ENCODE data around the gene GTF3C4. TPM values are rescaled to one million over a fixed set of nuclear protein-coding genes. Genes with fewer than 3 reads are reported as not detected.

Gene GTF3C4
- total and polyA plus RNA-seq, 2 experiments from 2014 or later = 9.5 to 39.6 TPM

DNA sequence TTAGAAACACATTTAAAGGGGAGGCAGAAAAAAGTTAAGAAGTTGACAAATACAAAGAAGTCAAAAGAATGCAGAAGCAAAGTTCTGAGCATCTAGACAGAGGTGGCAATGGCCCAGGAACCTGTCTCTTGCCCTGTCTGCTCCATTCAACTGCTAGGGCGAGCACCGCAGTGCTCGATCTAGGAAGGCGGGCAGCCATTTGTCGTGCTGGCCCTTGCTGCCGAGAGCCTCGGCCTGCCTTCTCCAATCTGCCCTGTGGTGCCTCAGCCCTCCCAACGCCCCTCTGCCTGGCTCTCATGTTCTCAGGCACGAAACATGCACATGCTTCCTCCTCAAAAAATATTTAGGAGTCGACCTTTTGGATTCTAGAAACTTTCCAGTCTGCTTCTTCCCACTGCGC is 42.7 kb upstream of the GTF3C4 start (continued):
- TF ChIP-seq, protein P1, sequence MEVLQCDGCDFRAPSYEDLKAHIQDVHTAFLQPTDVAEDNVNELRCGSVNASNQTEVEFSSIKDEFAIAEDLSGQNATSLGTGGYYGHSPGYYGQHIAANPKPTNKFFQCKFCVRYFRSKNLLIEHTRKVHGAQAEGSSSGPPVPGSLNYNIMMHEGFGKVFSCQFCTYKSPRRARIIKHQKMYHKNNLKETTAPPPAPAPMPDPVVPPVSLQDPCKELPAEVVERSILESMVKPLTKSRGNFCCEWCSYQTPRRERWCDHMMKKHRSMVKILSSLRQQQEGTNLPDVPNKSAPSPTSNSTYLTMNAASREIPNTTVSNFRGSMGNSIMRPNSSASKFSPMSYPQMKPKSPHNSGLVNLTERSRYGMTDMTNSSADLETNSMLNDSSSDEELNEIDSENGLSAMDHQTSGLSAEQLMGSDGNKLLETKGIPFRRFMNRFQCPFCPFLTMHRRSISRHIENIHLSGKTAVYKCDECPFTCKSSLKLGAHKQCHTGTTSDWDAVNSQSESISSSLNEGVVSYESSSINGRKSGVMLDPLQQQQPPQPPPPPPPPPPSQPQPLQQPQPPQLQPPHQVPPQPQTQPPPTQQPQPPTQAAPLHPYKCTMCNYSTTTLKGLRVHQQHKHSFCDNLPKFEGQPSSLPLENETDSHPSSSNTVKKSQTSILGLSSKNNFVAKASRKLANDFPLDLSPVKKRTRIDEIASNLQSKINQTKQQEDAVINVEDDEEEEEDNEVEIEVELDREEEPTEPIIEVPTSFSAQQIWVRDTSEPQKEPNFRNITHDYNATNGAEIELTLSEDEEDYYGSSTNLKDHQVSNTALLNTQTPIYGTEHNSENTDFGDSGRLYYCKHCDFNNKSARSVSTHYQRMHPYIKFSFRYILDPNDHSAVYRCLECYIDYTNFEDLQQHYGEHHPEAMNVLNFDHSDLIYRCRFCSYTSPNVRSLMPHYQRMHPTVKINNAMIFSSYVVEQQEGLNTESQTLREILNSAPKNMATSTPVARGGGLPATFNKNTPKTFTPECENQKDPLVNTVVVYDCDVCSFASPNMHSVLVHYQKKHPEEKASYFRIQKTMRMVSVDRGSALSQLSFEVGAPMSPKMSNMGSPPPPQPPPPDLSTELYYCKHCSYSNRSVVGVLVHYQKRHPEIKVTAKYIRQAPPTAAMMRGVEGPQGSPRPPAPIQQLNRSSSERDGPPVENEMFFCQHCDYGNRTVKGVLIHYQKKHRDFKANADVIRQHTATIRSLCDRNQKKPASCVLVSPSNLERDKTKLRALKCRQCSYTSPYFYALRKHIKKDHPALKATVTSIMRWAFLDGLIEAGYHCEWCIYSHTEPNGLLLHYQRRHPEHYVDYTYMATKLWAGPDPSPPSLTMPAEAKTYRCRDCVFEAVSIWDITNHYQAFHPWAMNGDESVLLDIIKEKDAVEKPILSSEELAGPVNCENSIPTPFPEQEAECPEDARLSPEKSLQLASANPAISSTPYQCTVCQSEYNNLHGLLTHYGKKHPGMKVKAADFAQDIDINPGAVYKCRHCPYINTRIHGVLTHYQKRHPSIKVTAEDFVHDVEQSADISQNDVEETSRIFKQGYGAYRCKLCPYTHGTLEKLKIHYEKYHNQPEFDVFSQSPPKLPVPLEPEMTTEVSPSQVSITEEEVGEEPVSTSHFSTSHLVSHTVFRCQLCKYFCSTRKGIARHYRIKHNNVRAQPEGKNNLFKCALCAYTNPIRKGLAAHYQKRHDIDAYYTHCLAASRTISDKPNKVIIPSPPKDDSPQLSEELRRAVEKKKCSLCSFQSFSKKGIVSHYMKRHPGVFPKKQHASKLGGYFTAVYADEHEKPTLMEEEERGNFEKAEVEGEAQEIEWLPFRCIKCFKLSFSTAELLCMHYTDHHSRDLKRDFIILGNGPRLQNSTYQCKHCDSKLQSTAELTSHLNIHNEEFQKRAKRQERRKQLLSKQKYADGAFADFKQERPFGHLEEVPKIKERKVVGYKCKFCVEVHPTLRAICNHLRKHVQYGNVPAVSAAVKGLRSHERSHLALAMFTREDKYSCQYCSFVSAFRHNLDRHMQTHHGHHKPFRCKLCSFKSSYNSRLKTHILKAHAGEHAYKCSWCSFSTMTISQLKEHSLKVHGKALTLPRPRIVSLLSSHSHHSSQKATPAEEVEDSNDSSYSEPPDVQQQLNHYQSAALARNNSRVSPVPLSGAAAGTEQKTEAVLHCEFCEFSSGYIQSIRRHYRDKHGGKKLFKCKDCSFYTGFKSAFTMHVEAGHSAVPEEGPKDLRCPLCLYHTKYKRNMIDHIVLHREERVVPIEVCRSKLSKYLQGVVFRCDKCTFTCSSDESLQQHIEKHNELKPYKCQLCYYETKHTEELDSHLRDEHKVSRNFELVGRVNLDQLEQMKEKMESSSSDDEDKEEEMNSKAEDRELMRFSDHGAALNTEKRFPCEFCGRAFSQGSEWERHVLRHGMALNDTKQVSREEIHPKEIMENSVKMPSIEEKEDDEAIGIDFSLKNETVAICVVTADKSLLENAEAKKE (CRISPR knock-in tag; IDR thresholded peaks at IDR 0.05) = no peak
- no peak for TF ChIP-seq NANOG (IDR thresholded peaks at IDR 0.05; ENCODE audit: borderline replicate concordance)

DNA sequence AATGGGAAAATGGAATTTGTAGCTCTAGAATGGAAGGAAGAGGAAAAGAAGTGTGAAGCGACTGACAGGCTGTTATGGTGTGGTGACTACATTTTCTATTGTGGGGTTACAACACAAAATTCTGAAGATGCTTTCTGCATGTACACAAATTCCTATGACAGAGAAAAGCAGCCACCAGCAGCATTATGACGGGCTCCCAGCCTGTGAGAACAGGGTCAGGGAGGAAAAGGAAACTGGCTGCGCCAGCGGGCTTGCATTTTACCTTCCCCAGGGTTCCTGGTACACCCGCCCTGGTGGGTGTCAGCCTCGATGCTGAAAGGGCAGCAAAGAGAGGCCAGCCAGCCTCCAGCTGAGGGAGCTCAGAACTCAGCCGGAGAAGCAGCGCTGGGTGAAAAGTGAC is 41.5 kb upstream of the GTF3C4 start:
- Mint-ChIP-seq H3K27ac (peak overlapping the region; percentile 3; the same call in 1 of the 2 replicates), H3K4me1 (peaks cover 22% of the 10 kb centered on the region), H3K27me3 (ENCODE audit: insufficient read depth, low read depth, poor library complexity) (peaks cover 2% of the 10 kb centered on the region), H3K4me3 (no peak overlapping the region), H3K9me3 (no peaks in the 10 kb centered on the region), H3K36me3 (ENCODE audit: low read depth) (peaks cover 46% of the 10 kb centered on the region)
- no peaks in the 10 kb centered on the region for H3K79me2 ChIP-seq (replicated peaks; ENCODE audit: insufficient read depth)
- ATAC-seq = no peak
- no peak overlapping the region for H2AFZ ChIP-seq
- no peak for DNase-seq (ENCODE audit: low spot score)
- peaks cover 27% of the 10 kb centered on the region; the same call in 1 of the 2 replicates for H3K36me3 ChIP-seq (ENCODE audit: insufficient read depth)
- H3K4me2 ChIP-seq = no peak overlapping the region
- H3K4me3 ChIP-seq = no peak overlapping the region
- peaks cover 10% of the 10 kb centered on the region for H3K4me1 ChIP-seq (ENCODE audit: insufficient read depth)
- peak overlapping the region; percentile 47; the same call in 1 of the 2 replicates for H3K27ac ChIP-seq (ENCODE audit: low read depth)
- H3F3A ChIP-seq (replicated peaks; ENCODE audit: low read depth) = no peaks in the 10 kb centered on the region
- TF ChIP-seq, protein P2, sequence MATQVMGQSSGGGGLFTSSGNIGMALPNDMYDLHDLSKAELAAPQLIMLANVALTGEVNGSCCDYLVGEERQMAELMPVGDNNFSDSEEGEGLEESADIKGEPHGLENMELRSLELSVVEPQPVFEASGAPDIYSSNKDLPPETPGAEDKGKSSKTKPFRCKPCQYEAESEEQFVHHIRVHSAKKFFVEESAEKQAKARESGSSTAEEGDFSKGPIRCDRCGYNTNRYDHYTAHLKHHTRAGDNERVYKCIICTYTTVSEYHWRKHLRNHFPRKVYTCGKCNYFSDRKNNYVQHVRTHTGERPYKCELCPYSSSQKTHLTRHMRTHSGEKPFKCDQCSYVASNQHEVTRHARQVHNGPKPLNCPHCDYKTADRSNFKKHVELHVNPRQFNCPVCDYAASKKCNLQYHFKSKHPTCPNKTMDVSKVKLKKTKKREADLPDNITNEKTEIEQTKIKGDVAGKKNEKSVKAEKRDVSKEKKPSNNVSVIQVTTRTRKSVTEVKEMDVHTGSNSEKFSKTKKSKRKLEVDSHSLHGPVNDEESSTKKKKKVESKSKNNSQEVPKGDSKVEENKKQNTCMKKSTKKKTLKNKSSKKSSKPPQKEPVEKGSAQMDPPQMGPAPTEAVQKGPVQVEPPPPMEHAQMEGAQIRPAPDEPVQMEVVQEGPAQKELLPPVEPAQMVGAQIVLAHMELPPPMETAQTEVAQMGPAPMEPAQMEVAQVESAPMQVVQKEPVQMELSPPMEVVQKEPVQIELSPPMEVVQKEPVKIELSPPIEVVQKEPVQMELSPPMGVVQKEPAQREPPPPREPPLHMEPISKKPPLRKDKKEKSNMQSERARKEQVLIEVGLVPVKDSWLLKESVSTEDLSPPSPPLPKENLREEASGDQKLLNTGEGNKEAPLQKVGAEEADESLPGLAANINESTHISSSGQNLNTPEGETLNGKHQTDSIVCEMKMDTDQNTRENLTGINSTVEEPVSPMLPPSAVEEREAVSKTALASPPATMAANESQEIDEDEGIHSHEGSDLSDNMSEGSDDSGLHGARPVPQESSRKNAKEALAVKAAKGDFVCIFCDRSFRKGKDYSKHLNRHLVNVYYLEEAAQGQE (IDR thresholded peaks at IDR 0.05; ENCODE audit: unreplicated experiment) = no peak
- no peak for TF ChIP-seq POLR2AphosphoS5 (IDR thresholded peaks at IDR 0.05; ENCODE audit: low read depth)
- TF ChIP-seq STAT1 (IDR thresholded peaks at IDR 0.05; ENCODE audit: unreplicated experiment) = no peak
- peaks cover 4% of the 10 kb centered on the region for H4K20me1 ChIP-seq (replicated peaks; ENCODE audit: insufficient read depth)
- no peaks in the 10 kb centered on the region for H3K9me2 ChIP-seq (ENCODE audit: insufficient read depth)
- H3K27me3 ChIP-seq (ENCODE audit: insufficient read depth) = no peaks in the 10 kb centered on the region

Measured in GM23338 (cell line).